IMR-90 (cell line): ENCODE data around the gene TXNL4A. TPM values are rescaled to one million over a fixed set of nuclear protein-coding genes. Genes with fewer than 3 reads are reported as not detected.

Experiments
- CHD1 ChIP-seq: IDR thresholded peaks from 2 replicates; pipeline ENCODE4 v1.6.1; 2012; ENCODE audit warnings: low read depth, low read length, improper control_type of control experiment
- NFE2L2 ChIP-seq: fragments of 150-350 bp; IDR thresholded peaks from 2 replicates; pipeline ENCODE4 v1.6.1; 2016; ENCODE audit warnings: low read depth, mild to moderate bottlenecking, low read length
- polyA plus RNA-seq, 3 experiments: library from polyadenylated mRNA; depleted of rRNA; stranded (reverse); fragments of >200 nt; gene quantifications; 2 replicates each; pipeline ENCODE4 v1.2.3, GENCODE V29; 2012; ENCODE audit warnings: low replicate concordance in 1 of 3
- total RNA-seq: library from RNA; depleted of rRNA; stranded (reverse); fragments of >200 nt; gene quantifications from 2 replicates; pipeline ENCODE4 v1.2.3, GENCODE V29; 2012
- TF ChIP-seq, protein P1 (sequence below): conservative IDR thresholded peaks from 2 replicates; pipeline ENCODE4 v1.5.1; 2012; ENCODE audit warnings: mild to moderate bottlenecking, low read depth, low read length, improper control_type of control experiment

TXNL4A gene
- total and polyA plus RNA-seq, 2 of the 4 experiments (the other 2 are of a cell fraction): 38.7 to 103 TPM

DNA sequence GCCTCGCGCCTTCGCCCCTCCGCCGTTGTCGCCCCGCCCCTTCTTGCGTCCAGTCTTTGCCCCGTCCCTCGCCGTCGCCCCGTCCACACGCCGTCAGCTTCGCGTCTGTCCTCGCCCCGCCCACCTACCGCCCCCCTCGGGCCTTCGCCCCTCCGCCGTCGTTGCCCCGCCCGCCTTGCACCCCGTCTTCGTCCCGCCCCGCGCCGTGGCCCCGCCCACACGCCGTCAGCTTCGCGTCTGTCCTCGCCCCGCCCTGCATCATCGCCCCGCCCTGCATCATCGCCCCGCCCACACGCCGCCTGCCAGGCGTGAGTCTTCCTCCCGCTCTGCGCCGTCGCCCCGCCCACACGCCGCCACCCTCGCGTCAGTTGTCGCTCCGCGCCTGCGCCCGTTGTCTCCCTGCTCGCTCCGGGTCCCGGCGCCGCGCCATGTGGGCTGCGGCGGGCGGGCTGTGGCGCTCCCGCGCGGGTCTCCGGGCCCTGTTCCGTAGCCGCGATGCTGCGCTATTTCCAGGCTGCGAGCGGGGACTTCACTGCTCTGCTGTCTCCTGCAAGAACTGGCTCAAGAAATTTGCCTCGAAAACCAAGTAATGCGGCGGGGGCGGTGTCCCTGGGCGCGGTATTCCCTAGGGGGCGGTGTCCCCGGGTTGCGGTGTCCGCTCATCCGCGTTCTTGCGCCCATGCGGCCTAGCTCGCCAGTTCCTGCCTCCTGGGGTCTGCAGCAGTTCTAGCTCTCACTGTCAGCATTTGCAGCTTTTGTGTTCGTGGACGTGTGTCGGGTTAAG lies 45.9 kb upstream of the TXNL4A start, which contains the start of gene RBFA (continued):
- TF ChIP-seq, protein P1, sequence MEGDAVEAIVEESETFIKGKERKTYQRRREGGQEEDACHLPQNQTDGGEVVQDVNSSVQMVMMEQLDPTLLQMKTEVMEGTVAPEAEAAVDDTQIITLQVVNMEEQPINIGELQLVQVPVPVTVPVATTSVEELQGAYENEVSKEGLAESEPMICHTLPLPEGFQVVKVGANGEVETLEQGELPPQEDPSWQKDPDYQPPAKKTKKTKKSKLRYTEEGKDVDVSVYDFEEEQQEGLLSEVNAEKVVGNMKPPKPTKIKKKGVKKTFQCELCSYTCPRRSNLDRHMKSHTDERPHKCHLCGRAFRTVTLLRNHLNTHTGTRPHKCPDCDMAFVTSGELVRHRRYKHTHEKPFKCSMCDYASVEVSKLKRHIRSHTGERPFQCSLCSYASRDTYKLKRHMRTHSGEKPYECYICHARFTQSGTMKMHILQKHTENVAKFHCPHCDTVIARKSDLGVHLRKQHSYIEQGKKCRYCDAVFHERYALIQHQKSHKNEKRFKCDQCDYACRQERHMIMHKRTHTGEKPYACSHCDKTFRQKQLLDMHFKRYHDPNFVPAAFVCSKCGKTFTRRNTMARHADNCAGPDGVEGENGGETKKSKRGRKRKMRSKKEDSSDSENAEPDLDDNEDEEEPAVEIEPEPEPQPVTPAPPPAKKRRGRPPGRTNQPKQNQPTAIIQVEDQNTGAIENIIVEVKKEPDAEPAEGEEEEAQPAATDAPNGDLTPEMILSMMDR: peak; percentile 45
- TF ChIP-seq NFE2L2: no peak
- TF ChIP-seq CHD1: no peak
